ENCODE results near the gene ADSL.

DNA sequence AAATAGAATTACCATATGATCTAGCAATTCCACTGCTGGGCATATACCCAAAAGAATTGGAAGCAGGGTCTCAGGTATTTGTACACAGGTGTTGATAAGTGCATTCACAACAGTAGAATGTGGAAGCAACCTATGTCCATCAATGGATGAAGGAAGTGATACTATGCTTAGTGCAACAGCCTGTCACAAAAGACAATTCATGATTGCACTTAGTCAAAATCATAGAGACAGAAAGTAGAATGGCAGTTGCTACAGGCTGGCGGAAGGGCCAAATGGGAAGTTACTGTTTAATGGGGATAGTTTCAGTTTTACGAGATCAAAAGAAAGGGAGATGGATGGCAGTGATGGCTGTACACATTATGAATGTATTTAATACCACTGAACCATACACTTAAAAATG lies 66.1 kb downstream of the ADSL start:
- no peak for TF ChIP-seq CTCF (IDR thresholded peaks at IDR 0.05; ENCODE audit: low read depth, low read length, missing input control)
- no peak for TF ChIP-seq GABPA (IDR thresholded peaks at IDR 0.05 in 1 of 2, conservative IDR thresholded peaks at IDR 0.05 in 1 of 2)
- no peak for TF ChIP-seq FOXA1 (IDR thresholded peaks at IDR 0.05)
- no peak for TF ChIP-seq ZBTB33 (IDR thresholded peaks at IDR 0.05)
- TF ChIP-seq YY1 (IDR thresholded peaks at IDR 0.05): no peak
- TF ChIP-seq EGR1 (IDR thresholded peaks at IDR 0.05; ENCODE audit: low read depth in 2 of 2): no peak
- no peak for TF ChIP-seq ATF3 (IDR thresholded peaks at IDR 0.05)
- no peak for TF ChIP-seq MAX (IDR thresholded peaks at IDR 0.05)
- no peak for TF ChIP-seq RAD21 (IDR thresholded peaks at IDR 0.05)
- TF ChIP-seq REST (IDR thresholded peaks at IDR 0.05): no peak

Measured in liver (tissue), 3 donors.